ENCODE results near the gene PYCARD. TPM values are rescaled to one million over a fixed set of nuclear protein-coding genes. Genes with fewer than 3 reads are reported as not detected.
A peak's percentile ranks its signal among the peaks of the same experiment; 100 is the strongest.

Gene PYCARD
- total and polyA plus RNA-seq, 2 donors (not counting 3 experiments of a cell fraction or from before 2014, with no cell fraction given) = 19.1 to 40.1 TPM

DNA sequence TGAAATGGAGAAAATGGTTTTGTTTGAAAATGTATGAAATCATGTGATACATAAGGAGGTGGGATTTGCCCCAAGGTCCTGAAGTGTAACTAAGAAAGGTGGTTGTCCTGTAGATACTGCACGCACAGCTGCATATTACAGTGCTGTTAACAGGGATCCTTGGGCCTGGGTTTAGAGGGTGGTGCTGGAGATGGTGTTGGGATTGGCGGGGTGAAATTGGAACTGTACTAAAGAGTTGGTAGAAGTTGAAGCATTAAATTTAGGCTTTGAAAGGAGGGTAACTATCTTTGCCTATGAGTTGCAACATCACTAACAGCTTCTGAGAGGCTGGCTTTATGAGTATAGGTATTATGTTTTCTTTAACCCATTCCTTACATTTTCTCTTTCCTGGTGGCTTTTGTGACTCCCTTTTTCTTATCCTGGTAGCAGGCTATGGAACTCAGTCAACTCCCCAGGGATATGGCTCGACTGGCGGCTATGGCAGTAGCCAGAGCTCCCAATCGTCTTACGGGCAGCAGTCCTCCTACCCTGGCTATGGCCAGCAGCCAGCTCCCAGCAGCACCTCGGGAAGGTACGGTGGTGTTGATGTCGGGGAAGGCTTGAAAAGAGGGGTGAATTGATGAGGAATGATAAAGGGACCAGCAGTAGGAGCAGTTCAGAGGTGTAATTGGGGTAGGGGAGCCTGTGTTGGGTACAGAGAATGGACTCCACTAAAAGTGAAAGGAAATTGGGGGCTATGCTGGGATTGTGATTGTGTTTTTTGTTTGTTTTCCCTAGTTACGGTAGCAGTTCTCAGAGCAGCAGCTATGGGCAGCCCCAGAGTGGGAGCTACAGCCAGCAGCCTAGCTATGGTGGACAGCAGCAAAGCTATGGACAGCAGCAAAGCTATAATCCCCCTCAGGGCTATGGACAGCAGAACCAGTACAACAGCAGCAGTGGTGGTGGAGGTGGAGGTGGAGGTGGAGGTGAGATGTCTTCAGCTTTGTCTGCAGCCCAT is 18.8 kb downstream of the PYCARD start:
- Histone ChIP-seq H2AFZ (ENCODE audit: low read depth, low read length) (no peak overlapping the region), H3K9ac (replicated peaks; ENCODE audit: extremely low read depth, insufficient read depth, low read length) (no peak overlapping the region), H4K20me1 (replicated peaks; ENCODE audit: control insufficient read depth, extremely low read depth, insufficient read depth, low read length) (peaks cover 24% of the 10 kb centered on the region), H3K4me3 (replicated peaks in 1 of 3; ENCODE audit: insufficient read depth in 1 of 3, low read depth in 1 of 3, low read length in 3 of 3) (peak overlapping the region in 1 of 3 experiments; percentile 95), H3K9me1 (replicated peaks; ENCODE audit: control insufficient read depth, extremely low read depth, insufficient read depth, low read length) (no peaks in the 10 kb centered on the region), H3K27me3 (ENCODE audit: control insufficient read depth in 2 of 2, insufficient read depth in 2 of 2, low read length in 2 of 2) (no peaks in the 10 kb centered on the region), H3K27ac (ENCODE audit: insufficient read depth, low read depth, low read length) (no peak overlapping the region), H3K36me3 (ENCODE audit: control insufficient read depth in 2 of 2, extremely low read depth in 1 of 2, insufficient read depth in 2 of 2, low read length in 2 of 2) (peaks cover 47 to 50% of the 10 kb centered on the region in 2 experiments), H3K79me2 (ENCODE audit: control insufficient read depth, insufficient read depth, low read length) (peaks cover 82% of the 10 kb centered on the region), H3K9me3 (replicated peaks; ENCODE audit: control insufficient read depth, insufficient read depth, low read length) (no peaks in the 10 kb centered on the region), H3K4me1 (ENCODE audit: control insufficient read depth, extremely low read depth, insufficient read depth, low read length) (peaks cover 21% of the 10 kb centered on the region), H3K4me2 (ENCODE audit: insufficient read depth, low read length) (peak overlapping the region; percentile 31)
- BruUV-seq (replicated peaks) = no TSS peak
- no peak for DNase-seq (ENCODE audit: low read depth, low spot score)
- dilution Hi-C loops (cut with MboI; ENCODE audit: extremely low pct_ligation_motif_present, low sequenced_read_pairs) = no loop called here
- FAIRE-seq = no peak
- TF ChIP-seq POLR2A (IDR thresholded peaks at IDR 0.05; ENCODE audit: low read depth, low read length) (no peak), FOS (IDR thresholded peaks at IDR 0.05; ENCODE audit: borderline replicate concordance, insufficient read depth, low read length) (no peak), MYC (IDR thresholded peaks at IDR 0.05; ENCODE audit: low read depth, low read length) (no peak), POLR2AphosphoS5 (IDR thresholded peaks at IDR 0.05; ENCODE audit: insufficient read depth, low read depth, low read length) (no peak), GATA2 (IDR thresholded peaks at IDR 0.05; ENCODE audit: insufficient read depth, insufficient read length, low read depth, low read length) (no peak), JUN (IDR thresholded peaks at IDR 0.05; ENCODE audit: borderline replicate concordance, insufficient read depth, insufficient read length, low read depth) (no peak), EZH2 (IDR thresholded peaks at IDR 0.05; ENCODE audit: borderline replicate concordance, low read depth, low read length, severe bottlenecking) (no peak)
- TF ChIP-seq, protein P1, sequence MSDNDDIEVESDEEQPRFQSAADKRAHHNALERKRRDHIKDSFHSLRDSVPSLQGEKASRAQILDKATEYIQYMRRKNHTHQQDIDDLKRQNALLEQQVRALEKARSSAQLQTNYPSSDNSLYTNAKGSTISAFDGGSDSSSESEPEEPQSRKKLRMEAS (IDR thresholded peaks at IDR 0.05; ENCODE audit: insufficient read depth, insufficient read length) = no peak
- TF ChIP-seq, protein P2, sequence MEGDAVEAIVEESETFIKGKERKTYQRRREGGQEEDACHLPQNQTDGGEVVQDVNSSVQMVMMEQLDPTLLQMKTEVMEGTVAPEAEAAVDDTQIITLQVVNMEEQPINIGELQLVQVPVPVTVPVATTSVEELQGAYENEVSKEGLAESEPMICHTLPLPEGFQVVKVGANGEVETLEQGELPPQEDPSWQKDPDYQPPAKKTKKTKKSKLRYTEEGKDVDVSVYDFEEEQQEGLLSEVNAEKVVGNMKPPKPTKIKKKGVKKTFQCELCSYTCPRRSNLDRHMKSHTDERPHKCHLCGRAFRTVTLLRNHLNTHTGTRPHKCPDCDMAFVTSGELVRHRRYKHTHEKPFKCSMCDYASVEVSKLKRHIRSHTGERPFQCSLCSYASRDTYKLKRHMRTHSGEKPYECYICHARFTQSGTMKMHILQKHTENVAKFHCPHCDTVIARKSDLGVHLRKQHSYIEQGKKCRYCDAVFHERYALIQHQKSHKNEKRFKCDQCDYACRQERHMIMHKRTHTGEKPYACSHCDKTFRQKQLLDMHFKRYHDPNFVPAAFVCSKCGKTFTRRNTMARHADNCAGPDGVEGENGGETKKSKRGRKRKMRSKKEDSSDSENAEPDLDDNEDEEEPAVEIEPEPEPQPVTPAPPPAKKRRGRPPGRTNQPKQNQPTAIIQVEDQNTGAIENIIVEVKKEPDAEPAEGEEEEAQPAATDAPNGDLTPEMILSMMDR (IDR thresholded peaks at IDR 0.05; ENCODE audit: extremely low read depth in 1 of 2, insufficient read depth in 1 of 2, low read depth in 1 of 2, low read length in 2 of 2) = no peak
- ChIA-PET POLR2A (interaction anchor here (0.7 kb wide), 2 partner anchors 35 to 687 kb away, joined by 3 to 8 read pairs; no protein-coding TSS in a partner anchor), CTCF (interaction anchor here (0.7 to 1.3 kb wide), 2 partner anchors 175 to 199 kb away, joined by 3 to 4 read pairs; no protein-coding TSS in a partner anchor)
- intact Hi-C loops (cut with micrococcal nuclease) = loop anchor here (5.0 kb wide), 1 partner anchor 274 kb away; the partner anchor contains the start of gene ARMC5
